A549 (cell line): Measurements from ENCODE around the gene CFLAR. TPM values are rescaled to one million over a fixed set of nuclear protein-coding genes. Genes with fewer than 3 reads are reported as not detected.

Experiments
- ATAC-seq, 2 experiments: fragments of 200-7000 bp in 1 of 2; fragments of >200 bp in 1 of 2; cut with Nextera tagmentation in 1 of 2; cut with Tn5 transposase in 1 of 2; 3 replicates each; pipeline versions ENCODE4 v1.8.0 to v1.9.1; 2018 to 2020; ENCODE audit warnings: mild to moderate bottlenecking in 1 of 2, moderate library complexity in 1 of 2
- CTCF ChIA-PET: fragments of 300-600 bp; sonication (Branson Sonifier 250); formaldehyde crosslinking; extraction: SDS; loops from one replicate; lab custom pipeline; 2021; ENCODE audit warnings: antibody characterized with exemption, inconsistent platforms; lab: Yijun Ruan, JAX
- POLR2A ChIA-PET: fragments of 350-600 bp; formaldehyde crosslinking; extraction: SDS; loops from one replicate; lab custom pipeline; 2021; ENCODE audit warnings: antibody characterized with exemption, inconsistent platforms; lab: Yijun Ruan, JAX
- DNase-seq, 2 experiments: peaks; one replicate each; pipeline versions ENCODE4 v3.0.0 to v3.0.0-alpha.2; 2011 to 2016; ENCODE audit warnings: low read depth in 1 of 2, low spot score in 1 of 2
- FAIRE-seq: peaks from 2 replicates; lab custom pipeline; 2011; peaks lifted over from hg19 to GRCh38; lab: Jason Lieb, UNC
- H3K27ac ChIP-seq, 2 experiments: fragments of >200 bp; sonication (Bioruptor Twin); formaldehyde crosslinking; 3 replicates each; pipeline ENCODE4 v1.5.1; 2016 to 2017
- H3K4me1 ChIP-seq: fragments of >200 bp; sonication (Bioruptor Twin); formaldehyde crosslinking; 3 replicates; pipeline ENCODE4 v1.6.1; 2016
- H3K4me2 ChIP-seq: fragments of >200 bp; sonication (Bioruptor Twin); formaldehyde crosslinking; 3 replicates; pipeline ENCODE4 v1.6.1; 2016
- H3K4me3 ChIP-seq: fragments of >200 bp; sonication (Bioruptor Twin); formaldehyde crosslinking; 3 replicates; pipeline ENCODE4 v1.5.1; 2016
- H3K9me3 ChIP-seq: fragments of >200 bp; sonication (Bioruptor Twin); formaldehyde crosslinking; 3 replicates; pipeline ENCODE4 v1.6.1; 2016
- CBX8 ChIP-seq: fragments of 200-600 bp; sonication (generic); IDR thresholded peaks from 2 replicates; pipeline ENCODE4 v1.6.1; 2016
- CEBPB ChIP-seq, 2 experiments: fragments of >200 bp in 1 of 2; sonication (Bioruptor Twin) in 1 of 2; formaldehyde crosslinking in 1 of 2; IDR thresholded peaks; 2 replicates each; pipeline ENCODE4 v1.6.1; 2012 to 2016
- CHD2 ChIP-seq: fragments of 150-350 bp; IDR thresholded peaks from 2 replicates; pipeline ENCODE4 v1.6.1; 2014; ENCODE audit warnings: low read length; ENCODE audit not compliant: partially characterized antibody
- CHD4 ChIP-seq: fragments of 200-600 bp; sonication (generic); IDR thresholded peaks from 2 replicates; pipeline ENCODE4 v1.6.1; 2016; ENCODE audit warnings: antibody characterized with exemption, mild to moderate bottlenecking, borderline replicate concordance
- EHF ChIP-seq: fragments of 250-450 bp; sonication (Bioruptor Pico); IDR thresholded peaks from 2 replicates; pipeline ENCODE4 v1.5.0; 2020; ENCODE audit warnings: mild to moderate bottlenecking
- EHMT2 ChIP-seq: fragments of 200-600 bp; sonication (generic); IDR thresholded peaks from 2 replicates; pipeline ENCODE4 v1.6.1; 2016; ENCODE audit warnings: antibody characterized with exemption, low read depth, mild to moderate bottlenecking, moderate library complexity
- EP300 ChIP-seq, 2 experiments: fragments of >200 bp; sonication (Bioruptor Twin); formaldehyde crosslinking; IDR thresholded peaks; 2 replicates in 1 of 2; 3 replicates in 1 of 2; pipeline ENCODE4 v1.6.1; 2016 to 2017
- FOSB ChIP-seq: fragments of 250-450 bp; sonication (Bioruptor Pico); IDR thresholded peaks from 2 replicates; pipeline ENCODE4 v1.5.0; 2020; ENCODE audit warnings: mild to moderate bottlenecking, moderate library complexity
- FOXS1 ChIP-seq: fragments of 250-450 bp; sonication (Bioruptor Pico); IDR thresholded peaks from 2 replicates; pipeline ENCODE4 v1.5.0; 2020; ENCODE audit warnings: mild to moderate bottlenecking, moderate library complexity
- HEYL ChIP-seq: fragments of 250-450 bp; sonication (Bioruptor Pico); IDR thresholded peaks from 2 replicates; pipeline ENCODE4 v1.8.0; 2021; ENCODE audit warnings: mild to moderate bottlenecking, moderate library complexity
- HOXA7 ChIP-seq: fragments of 250-450 bp; sonication (Bioruptor Pico); IDR thresholded peaks from 2 replicates; pipeline ENCODE4 v1.5.0; 2020; ENCODE audit warnings: mild to moderate bottlenecking, moderate library complexity
- HOXB13 ChIP-seq: fragments of 250-450 bp; sonication (Bioruptor Pico); IDR thresholded peaks from 2 replicates; pipeline ENCODE4 v1.5.0; 2020; ENCODE audit warnings: low read depth, mild to moderate bottlenecking, moderate library complexity
- HOXB5 ChIP-seq: fragments of 250-450 bp; sonication (Bioruptor Pico); IDR thresholded peaks from 2 replicates; pipeline ENCODE4 v1.5.0; 2020; ENCODE audit warnings: mild to moderate bottlenecking, moderate library complexity
- JUNB ChIP-seq: fragments of >200 bp; sonication (Bioruptor Twin); formaldehyde crosslinking; IDR thresholded peaks from 2 replicates; pipeline ENCODE4 v1.6.1; 2016
- KDM5A ChIP-seq: fragments of 200-600 bp; sonication (generic); IDR thresholded peaks from 2 replicates; pipeline ENCODE4 v1.6.1; 2016; ENCODE audit warnings: antibody characterized with exemption, mild to moderate bottlenecking
- MAFK ChIP-seq: fragments of 450-650 bp; IDR thresholded peaks from 2 replicates; pipeline ENCODE4 v1.6.1; 2014; ENCODE audit not compliant: partially characterized antibody
- MYC ChIP-seq: IDR thresholded peaks from 2 replicates; pipeline ENCODE4 v1.6.1; 2012; ENCODE audit warnings: mild to moderate bottlenecking, inconsistent platforms, low read length, improper control_type of control experiment, borderline replicate concordance
- NFE2L2 ChIP-seq: fragments of 150-350 bp; conservative IDR thresholded peaks from 2 replicates; pipeline ENCODE4 v1.6.1; 2014; ENCODE audit warnings: low read length
- NR3C1 ChIP-seq: fragments of >200 bp; sonication (Bioruptor Twin); formaldehyde crosslinking; IDR thresholded peaks from 3 replicates; pipeline ENCODE4 v1.6.1; 2017
- RARB ChIP-seq: fragments of 250-450 bp; sonication (Bioruptor Pico); IDR thresholded peaks from 2 replicates; pipeline ENCODE4 v1.8.0; 2021; ENCODE audit warnings: mild to moderate bottlenecking, moderate library complexity
- RCOR1 ChIP-seq: fragments of 150-350 bp; IDR thresholded peaks from 2 replicates; pipeline ENCODE4 v1.6.1; 2014; ENCODE audit warnings: antibody characterized with exemption, low read length, low read depth
- RNF2 ChIP-seq: fragments of 200-600 bp; sonication (generic); IDR thresholded peaks from 2 replicates; pipeline ENCODE4 v1.6.1; 2016; ENCODE audit warnings: low read depth, mild to moderate bottlenecking, antibody characterized with exemption, moderate library complexity, borderline replicate concordance
- SMC3 ChIP-seq: fragments of >200 bp; sonication (Bioruptor Twin); formaldehyde crosslinking; IDR thresholded peaks from 3 replicates; pipeline ENCODE4 v1.6.1; 2018; ENCODE audit warnings: inconsistent platforms
- SREBF2 ChIP-seq: fragments of 450-650 bp; IDR thresholded peaks from 2 replicates; pipeline ENCODE4 v1.6.1; 2014; ENCODE audit warnings: mild to moderate bottlenecking, moderate library complexity
- TFCP2L1 ChIP-seq: fragments of 250-450 bp; sonication (Bioruptor Pico); IDR thresholded peaks from 2 replicates; pipeline ENCODE4 v1.5.0; 2021; ENCODE audit warnings: mild to moderate bottlenecking
- ZC3H11A ChIP-seq: fragments of 450-650 bp; IDR thresholded peaks from 2 replicates; pipeline ENCODE4 v1.6.1; 2014; ENCODE audit warnings: antibody characterized with exemption, mild to moderate bottlenecking
- ZFP36 ChIP-seq: fragments of 450-650 bp; IDR thresholded peaks from 2 replicates; pipeline ENCODE4 v1.6.1; 2014; ENCODE audit warnings: borderline replicate concordance; ENCODE audit not compliant: partially characterized antibody
- WGBS: methylation state at CpG from one replicate; pipeline ENCODE4 v1.1.6; 2017; ENCODE audit errors: missing lambda C conversion rate; 5-methylcytosine and 5-hydroxymethylcytosine counted together
- polyA plus RNA-seq, 4 experiments: library from polyadenylated mRNA; depleted of rRNA in 3 of 4; stranded (reverse); fragments of >200 nt; fragmentation: RNase III in 1 of 4; extraction: RNeasy Plus Mini Kit Qiagen cat#74134 plus additional on column Dnase treatment in 1 of 4; gene quantifications; 2 replicates in 3 of 4; 3 replicates in 1 of 4; pipeline ENCODE4 v1.2.3, GENCODE V29; 2011 to 2017
- TF ChIP-seq, protein P1 (sequence below): IDR thresholded peaks from 2 replicates; pipeline ENCODE4 v1.6.1; 2012
- TF ChIP-seq, protein P2 (sequence below): fragments of 250-450 bp; sonication (Bioruptor Pico); IDR thresholded peaks from 2 replicates; pipeline ENCODE4 v1.5.0; 2021; ENCODE audit warnings: mild to moderate bottlenecking, moderate library complexity, borderline replicate concordance

The CFLAR gene
- polyA plus RNA-seq, 2 of the 4 experiments (the other 2 are of a cell fraction), result 56.5 to 89.4 TPM

DNA sequence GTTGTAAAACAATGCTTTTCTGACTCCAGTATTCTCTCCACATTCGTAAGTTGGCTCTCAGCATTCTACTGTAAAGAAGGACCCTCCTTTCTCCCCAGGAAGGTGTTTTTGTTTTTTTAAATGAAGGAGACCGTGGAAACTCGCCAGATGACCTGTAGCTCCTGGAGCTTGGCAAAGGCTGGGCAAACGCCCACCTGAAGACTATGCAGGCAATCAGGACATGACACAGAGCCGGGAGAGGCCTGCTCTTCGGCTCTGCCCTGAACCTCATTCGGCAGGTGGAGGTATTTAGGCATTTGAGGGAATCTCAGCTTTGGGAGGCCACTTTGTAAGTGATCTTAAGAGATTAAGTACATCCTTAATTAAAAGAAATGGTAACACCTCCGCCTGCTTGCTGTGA, 84.4 kb downstream of the CFLAR start:
- POLR2A ChIA-PET, result no interaction called here
- H3K4me1 ChIP-seq, result no peaks in the 10 kb centered on the region
- H3K4me2 ChIP-seq, result no peak overlapping the region
- no peak for TF ChIP-seq NFE2L2
- no peak for TF ChIP-seq CHD2
- TF ChIP-seq RCOR1, result no peak
- TF ChIP-seq KDM5A, result no peak
- TF ChIP-seq SMC3, result no peak
- TF ChIP-seq HEYL, result no peak
- no peak for TF ChIP-seq FOSB
- no peak for TF ChIP-seq SREBF2
- no peak for TF ChIP-seq RNF2
- no peak for TF ChIP-seq CBX8
- TF ChIP-seq MAFK, result no peak
- no peak for TF ChIP-seq MYC
- TF ChIP-seq, protein P1, sequence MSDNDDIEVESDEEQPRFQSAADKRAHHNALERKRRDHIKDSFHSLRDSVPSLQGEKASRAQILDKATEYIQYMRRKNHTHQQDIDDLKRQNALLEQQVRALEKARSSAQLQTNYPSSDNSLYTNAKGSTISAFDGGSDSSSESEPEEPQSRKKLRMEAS, result no peak
- TF ChIP-seq JUNB, result no peak
- TF ChIP-seq, all 56 proteins: peak for 0
- CTCF ChIA-PET, result interaction anchor here (0.9 to 1.7 kb wide), 2 partner anchors 18 to 131 kb away, joined by 3 read pairs; no protein-coding TSS in a partner anchor
- no peak for DNase-seq
- no peak for FAIRE-seq
- Histone ChIP-seq H3K9me3 (no peaks in the 10 kb centered on the region), H3K27ac (no peak overlapping the region), H3K4me3 (no peak overlapping the region)
- ATAC-seq, result no peak
- 85% methylated on average over 8 of the region's 8 CpGs for WGBS

DNA sequence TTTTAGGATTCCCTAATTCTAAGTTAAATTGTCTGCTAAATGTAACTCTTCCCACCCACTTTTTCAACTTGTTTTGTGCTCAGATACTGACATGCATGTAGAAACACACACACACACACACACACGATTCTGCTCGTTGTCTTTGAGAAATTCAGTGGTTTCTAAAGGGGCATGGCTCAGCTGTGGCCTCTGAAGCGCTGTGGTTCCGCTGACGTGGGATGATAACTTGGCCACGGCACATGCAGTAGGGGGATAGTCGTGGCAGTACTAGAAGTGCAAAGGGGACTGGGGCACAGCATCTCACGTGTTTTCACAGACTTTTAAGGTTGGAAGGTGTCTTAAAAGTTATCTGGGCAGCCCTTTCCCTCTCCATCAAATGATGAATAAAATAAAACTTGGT, 85.4 kb downstream of the CFLAR start:
- TF ChIP-seq FOXS1 (CRISPR knock-in tag) (no peak), HOXB13 (CRISPR knock-in tag) (no peak), HOXB5 (CRISPR knock-in tag) (no peak), EHF (CRISPR knock-in tag) (no peak), JUNB (no peak), TFCP2L1 (no peak), MAFK (no peak), CBX8 (no peak)
- no peaks in the 10 kb centered on the region for H3K4me1 ChIP-seq
- no peak overlapping the region for H3K4me2 ChIP-seq
- H3K27ac ChIP-seq, result no peak overlapping the region
- WGBS, result 80% methylated on average over 8 of the region's 8 CpGs
- ATAC-seq, result no peak
- ChIA-PET POLR2A (no interaction called here), CTCF (interaction anchor here (0.9 to 1.7 kb wide), 4 partner anchors 19 to 132 kb away, joined by 3 to 9 read pairs (median 4); no protein-coding TSS in a partner anchor)
- H3K4me3 ChIP-seq, result no peak overlapping the region
- no peak for FAIRE-seq
- H3K9me3 ChIP-seq, result no peaks in the 10 kb centered on the region
- DNase-seq, result no peak

DNA sequence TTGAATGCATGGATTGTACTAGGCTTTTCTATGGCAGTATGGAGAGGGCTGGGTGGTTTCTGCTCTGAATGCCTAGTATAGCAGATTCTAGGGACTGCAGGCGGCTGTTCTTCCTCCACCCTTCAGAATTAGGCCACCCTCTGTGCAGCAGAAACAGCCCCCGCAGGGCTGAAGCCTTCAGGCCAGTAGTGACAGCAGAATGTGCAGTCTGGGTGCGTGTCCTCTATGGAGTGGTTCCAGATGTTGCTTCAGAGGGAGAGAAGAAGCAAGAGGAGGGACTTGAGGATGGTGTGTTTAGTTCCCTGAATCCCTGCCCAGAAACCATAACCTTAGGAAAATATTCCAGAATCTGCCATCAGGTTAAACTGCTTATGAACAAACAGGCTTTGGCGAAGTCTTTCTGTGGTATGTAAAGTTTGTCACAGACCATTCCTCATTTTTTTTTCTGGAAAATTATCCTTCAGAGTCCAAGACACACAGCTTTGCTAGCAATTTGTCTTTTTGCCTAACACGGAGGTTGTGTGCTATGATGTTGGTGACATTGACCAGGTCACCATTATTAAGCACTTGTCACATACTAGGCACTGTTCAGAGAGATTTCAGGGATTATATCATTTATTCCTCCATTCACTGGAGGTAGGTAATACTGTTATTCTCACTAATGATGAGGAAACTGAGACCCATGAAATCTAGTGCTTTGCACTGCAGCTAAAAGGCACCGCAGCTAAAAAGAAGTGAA, 88.1 kb downstream of the CFLAR start:
- WGBS, result 85% methylated on average over 6 of the region's 6 CpGs
- H3K4me3 ChIP-seq, result no peak overlapping the region
- TF ChIP-seq EP300 (IDR thresholded peaks at IDR 0.05) (no peak), CBX8 (no peak), CHD4 (no peak), MYC (no peak), EHMT2 (no peak), CEBPB (IDR thresholded peaks at IDR 0.05) (no peak), ZC3H11A (no peak), HOXA7 (CRISPR knock-in tag) (no peak), FOXS1 (CRISPR knock-in tag) (no peak), RARB (CRISPR knock-in tag) (no peak), ZFP36 (no peak), NR3C1 (no peak), HOXB5 (CRISPR knock-in tag) (no peak)
- TF ChIP-seq, protein P2, sequence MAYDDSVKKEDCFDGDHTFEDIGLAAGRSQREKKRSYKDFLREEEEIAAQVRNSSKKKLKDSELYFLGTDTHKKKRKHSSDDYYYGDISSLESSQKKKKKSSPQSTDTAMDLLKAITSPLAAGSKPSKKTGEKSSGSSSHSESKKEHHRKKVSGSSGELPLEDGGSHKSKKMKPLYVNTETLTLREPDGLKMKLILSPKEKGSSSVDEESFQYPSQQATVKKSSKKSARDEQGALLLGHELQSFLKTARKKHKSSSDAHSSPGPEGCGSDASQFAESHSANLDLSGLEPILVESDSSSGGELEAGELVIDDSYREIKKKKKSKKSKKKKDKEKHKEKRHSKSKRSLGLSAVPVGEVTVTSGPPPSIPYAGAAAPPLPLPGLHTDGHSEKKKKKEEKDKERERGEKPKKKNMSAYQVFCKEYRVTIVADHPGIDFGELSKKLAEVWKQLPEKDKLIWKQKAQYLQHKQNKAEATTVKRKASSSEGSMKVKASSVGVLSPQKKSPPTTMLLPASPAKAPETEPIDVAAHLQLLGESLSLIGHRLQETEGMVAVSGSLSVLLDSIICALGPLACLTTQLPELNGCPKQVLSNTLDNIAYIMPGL, result no peak
- TF ChIP-seq, protein P1, result no peak
- TF ChIP-seq, all 56 proteins: peak for 0
- CTCF ChIA-PET, result interaction anchor here (0.6 to 1.2 kb wide), 3 partner anchors 11 to 21 kb away, joined by 3 read pairs; partner anchors contain the start of gene CASP10
- POLR2A ChIA-PET, result no interaction called here
- no peak overlapping the region for H3K4me2 ChIP-seq
- no peak for DNase-seq
- H3K9me3 ChIP-seq, result no peaks in the 10 kb centered on the region
- FAIRE-seq, result no peak
- no peak overlapping the region for H3K27ac ChIP-seq
- ATAC-seq, result no peak
- no peaks in the 10 kb centered on the region for H3K4me1 ChIP-seq
